Activated T-cell treated with anti-CD3 and anti-CD28 coated beads, Interleukin-2, amount 50 U/mL, for 4 hours (primary cell): Measurements from ENCODE around the gene ICE1. TPM values are rescaled to one million over a fixed set of nuclear protein-coding genes. Genes with fewer than 3 reads are reported as not detected.
A peak's percentile ranks its signal among the peaks of the same experiment; 100 is the strongest.
"Not testable (repeated sequence)": the region's sequence is repeated elsewhere in the genome, so short reads cannot be mapped to it uniquely, and the experiment has no call there.

Experiments
- ATAC-seq, 2 donors: fragments of 200-7000 bp; cut with Tn5 transposase; one replicate each; pipeline ENCODE4 v1.10.0; 2021
- DNase-seq: peaks from one replicate; pipeline ENCODE4 v3.0.0-alpha.2; 2020
- H3K27me3 Mint-ChIP-seq: one replicate; pipeline ENCODE4 v1.8.0; 2021; ENCODE audit warnings: low read depth, mixed read lengths
- H3K36me3 Mint-ChIP-seq: one replicate; pipeline ENCODE4 v1.8.0; 2022; ENCODE audit warnings: mixed read lengths; ENCODE audit not compliant: insufficient read depth
- H3K4me1 Mint-ChIP-seq: one replicate; pipeline ENCODE4 v1.8.0; 2021; ENCODE audit warnings: low read depth, mixed read lengths
- H3K4me3 Mint-ChIP-seq: one replicate; pipeline ENCODE4 v1.8.0; 2021; ENCODE audit warnings: mild to moderate bottlenecking, moderate library complexity, mixed read lengths
- H3K9me3 Mint-ChIP-seq: one replicate; pipeline ENCODE4 v1.8.0; 2021; ENCODE audit warnings: mixed read lengths
- total RNA-seq, 3 donors: library from RNA; stranded (reverse); gene quantifications; one replicate each; pipeline ENCODE4 v1.2.1, GENCODE V29; 2021

The ICE1 gene
- total RNA-seq, 3 donors from 2014 or later: 40.2 to 42.0 (median 41.1) TPM

- Mint-ChIP-seq H3K36me3 (peaks cover 14% of the 10 kb centered on the region), H3K9me3 (no peaks in the 10 kb centered on the region), H3K4me1 (peaks cover 22% of the 10 kb centered on the region), H3K27me3 (no peaks in the 10 kb centered on the region), H3K4me3 (no peak overlapping the region)
- no peak for ATAC-seq
- DNase-seq: no peak
These were observed 60.9 kb downstream of the ICE1 start for GRCh38 chr5:5483350-5483749.

DNA sequence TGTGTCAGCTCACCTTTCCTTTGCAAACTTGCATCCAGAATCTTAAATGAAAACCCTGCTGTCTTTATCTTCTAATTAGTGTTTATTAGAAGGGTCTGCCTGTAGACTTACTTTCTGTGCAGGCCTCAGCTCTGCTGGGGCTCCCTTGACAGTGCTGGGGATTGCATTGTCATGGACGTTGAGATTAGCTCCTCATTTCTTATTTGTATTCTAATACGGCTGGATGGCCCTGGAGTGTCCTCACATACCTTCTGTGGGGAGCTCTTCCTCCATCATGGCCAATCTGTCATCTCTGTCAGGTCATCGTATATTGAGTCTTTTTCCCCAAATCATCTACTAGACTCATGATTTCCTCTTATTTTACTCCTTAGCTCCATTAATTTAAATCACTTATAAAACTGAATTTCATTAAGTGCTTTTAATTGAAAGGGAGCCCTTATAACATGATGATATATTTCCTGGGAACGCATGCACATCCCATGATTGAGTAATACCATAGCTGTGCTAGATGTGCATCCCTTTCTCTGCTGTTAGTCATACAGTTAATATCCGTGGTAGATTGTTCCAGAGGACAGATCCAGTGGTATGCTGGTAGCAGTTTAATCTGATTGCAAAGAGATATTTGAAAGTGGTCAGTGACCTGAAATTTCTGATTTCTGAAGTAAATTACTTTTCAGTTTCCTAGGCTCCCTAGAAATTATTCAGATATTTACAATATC is 61.6 kb downstream of the ICE1 start:
- no peaks in the 10 kb centered on the region for H3K9me3 Mint-ChIP-seq
- H3K36me3 Mint-ChIP-seq: peaks cover 15% of the 10 kb centered on the region
- H3K27me3 Mint-ChIP-seq: no peaks in the 10 kb centered on the region
- no peak for ATAC-seq
- DNase-seq: no peak
- no peak overlapping the region for H3K4me3 Mint-ChIP-seq
- peaks cover 22% of the 10 kb centered on the region for H3K4me1 Mint-ChIP-seq

DNA sequence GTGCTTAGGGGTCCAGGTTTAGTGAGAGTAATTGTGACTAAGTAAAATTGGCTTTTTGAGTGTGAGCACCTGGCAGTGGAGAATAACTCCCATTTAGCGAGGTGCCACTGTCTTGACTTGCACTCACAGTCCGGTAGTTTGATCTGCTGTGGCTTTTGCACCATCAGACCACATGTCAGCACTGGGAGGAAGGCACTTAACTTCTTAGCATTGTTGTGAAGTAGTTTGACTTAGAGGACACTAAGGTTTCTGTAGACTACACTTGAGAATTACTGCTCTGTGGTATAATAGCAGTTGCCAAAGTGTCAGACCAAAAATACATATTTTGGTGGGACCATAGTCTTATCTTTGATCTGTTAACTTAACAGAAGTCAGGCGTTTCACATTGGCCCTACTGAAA is 63.6 kb downstream of the ICE1 start:
- ATAC-seq (no peak), DNase-seq (no peak)
- H3K4me3 Mint-ChIP-seq: no peak overlapping the region
- H3K36me3 Mint-ChIP-seq: peaks cover 14% of the 10 kb centered on the region
- H3K27me3 Mint-ChIP-seq: no peaks in the 10 kb centered on the region
- H3K4me1 Mint-ChIP-seq: peaks cover 8% of the 10 kb centered on the region
- no peaks in the 10 kb centered on the region for H3K9me3 Mint-ChIP-seq

DNA sequence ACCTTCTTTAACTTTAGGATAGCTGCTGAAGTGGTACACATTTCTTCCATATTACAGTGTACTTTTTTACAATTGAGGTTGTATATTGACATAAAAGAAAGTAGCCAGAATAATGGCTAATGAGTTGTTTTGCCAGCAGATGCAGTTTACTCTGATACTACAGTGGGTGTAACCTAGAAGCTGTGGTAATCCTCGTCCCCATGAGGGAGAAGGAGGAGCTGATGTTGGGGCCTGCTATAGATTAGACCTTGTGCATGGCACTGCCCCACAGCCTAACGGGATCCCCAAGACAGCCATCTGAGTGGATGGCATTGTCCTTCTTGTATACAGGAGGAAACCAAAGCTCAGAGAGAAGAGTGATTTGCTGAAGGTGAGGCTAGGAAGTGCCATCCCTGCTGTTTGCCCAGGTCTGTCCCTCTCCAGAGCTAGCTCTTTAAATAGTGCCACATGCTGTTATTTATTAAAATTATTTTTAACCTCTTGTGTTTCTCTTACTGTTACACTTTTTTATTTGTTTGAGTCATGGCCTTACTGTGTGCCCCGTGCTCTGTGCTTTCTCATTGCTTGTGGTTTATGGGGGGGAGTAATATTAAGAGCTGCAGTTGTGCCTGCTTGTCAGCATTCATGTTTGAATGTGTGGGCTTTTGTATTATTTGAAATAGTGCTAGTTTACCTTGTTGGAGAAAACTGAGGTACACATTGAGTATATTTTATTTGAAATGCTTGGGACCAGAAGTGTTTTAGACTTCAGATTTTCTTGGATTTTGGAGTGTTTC is 65.3 kb downstream of the ICE1 start:
- no peak for DNase-seq
- Mint-ChIP-seq H3K9me3 (no peaks in the 10 kb centered on the region), H3K27me3 (no peaks in the 10 kb centered on the region), H3K36me3 (peaks cover 11% of the 10 kb centered on the region), H3K4me3 (no peak overlapping the region), H3K4me1 (peaks cover 9% of the 10 kb centered on the region)
- no peak for ATAC-seq

GRCh38 chr5:5490774-5491347 is 68.4 kb downstream of the ICE1 start:
- DNase-seq (no peak), ATAC-seq (no peak)
- Mint-ChIP-seq H3K4me3 (no peak overlapping the region), H3K4me1 (peaks cover 17% of the 10 kb centered on the region), H3K9me3 (no peaks in the 10 kb centered on the region), H3K27me3 (no peaks in the 10 kb centered on the region), H3K36me3 (peaks cover 8% of the 10 kb centered on the region)

DNA sequence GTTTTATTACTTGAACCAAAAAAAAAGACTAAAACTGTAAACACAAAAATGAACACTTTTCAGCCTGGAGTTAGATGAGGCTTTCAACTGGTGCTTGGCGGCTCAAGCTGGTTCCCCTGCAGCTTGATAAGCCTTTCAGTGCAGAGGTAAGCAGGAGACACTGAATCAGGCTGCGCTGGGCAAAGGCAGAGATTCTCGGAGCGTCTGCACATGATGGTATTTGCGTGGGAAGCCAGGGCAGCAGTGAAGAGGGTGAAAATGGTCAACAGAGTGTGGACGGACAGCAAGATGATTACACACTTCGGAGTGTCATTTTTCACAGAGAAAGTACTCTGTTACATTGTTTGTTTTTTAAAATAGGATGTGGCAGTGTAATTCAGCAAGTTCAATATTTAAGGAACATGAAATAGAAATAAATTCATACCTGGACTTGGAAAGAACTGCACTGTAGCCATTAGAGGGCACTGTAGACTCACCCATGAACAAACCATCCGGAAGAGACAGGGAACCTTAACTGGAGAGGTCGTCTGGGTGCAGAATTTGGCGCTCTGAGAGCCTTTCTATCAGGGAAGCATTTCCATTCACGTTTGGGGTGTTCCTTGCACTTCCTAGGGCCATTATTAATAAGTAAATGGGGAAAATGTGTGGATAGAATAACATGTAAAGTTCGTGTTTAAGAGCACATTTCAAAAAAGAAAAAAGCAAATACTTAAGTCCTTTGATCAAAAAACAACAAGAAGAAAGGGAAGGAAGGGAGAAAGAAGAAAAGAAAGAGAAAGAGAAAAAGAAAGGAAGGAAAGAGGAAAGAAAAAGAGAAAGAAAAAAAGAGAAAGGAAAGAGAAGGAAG is 69.8 kb downstream of the ICE1 start:
- Mint-ChIP-seq H3K9me3 (no peaks in the 10 kb centered on the region), H3K36me3 (peaks cover 8% of the 10 kb centered on the region), H3K4me1 (peaks cover 19% of the 10 kb centered on the region), H3K4me3 (peak overlapping the region; percentile 49), H3K27me3 (peaks cover 1% of the 10 kb centered on the region)
- ATAC-seq (peak in 1 of 2 donors; percentile 49), DNase-seq (no peak)

GRCh38 chr5:5492934-5493271 is 70.4 kb downstream of the ICE1 start:
- H3K36me3 Mint-ChIP-seq, H3K9me3 Mint-ChIP-seq, DNase-seq, H3K4me3 Mint-ChIP-seq, H3K27me3 Mint-ChIP-seq, ATAC-seq: not testable (repeated sequence)
- H3K4me1 Mint-ChIP-seq: peaks cover 19% of the 10 kb centered on the region

DNA sequence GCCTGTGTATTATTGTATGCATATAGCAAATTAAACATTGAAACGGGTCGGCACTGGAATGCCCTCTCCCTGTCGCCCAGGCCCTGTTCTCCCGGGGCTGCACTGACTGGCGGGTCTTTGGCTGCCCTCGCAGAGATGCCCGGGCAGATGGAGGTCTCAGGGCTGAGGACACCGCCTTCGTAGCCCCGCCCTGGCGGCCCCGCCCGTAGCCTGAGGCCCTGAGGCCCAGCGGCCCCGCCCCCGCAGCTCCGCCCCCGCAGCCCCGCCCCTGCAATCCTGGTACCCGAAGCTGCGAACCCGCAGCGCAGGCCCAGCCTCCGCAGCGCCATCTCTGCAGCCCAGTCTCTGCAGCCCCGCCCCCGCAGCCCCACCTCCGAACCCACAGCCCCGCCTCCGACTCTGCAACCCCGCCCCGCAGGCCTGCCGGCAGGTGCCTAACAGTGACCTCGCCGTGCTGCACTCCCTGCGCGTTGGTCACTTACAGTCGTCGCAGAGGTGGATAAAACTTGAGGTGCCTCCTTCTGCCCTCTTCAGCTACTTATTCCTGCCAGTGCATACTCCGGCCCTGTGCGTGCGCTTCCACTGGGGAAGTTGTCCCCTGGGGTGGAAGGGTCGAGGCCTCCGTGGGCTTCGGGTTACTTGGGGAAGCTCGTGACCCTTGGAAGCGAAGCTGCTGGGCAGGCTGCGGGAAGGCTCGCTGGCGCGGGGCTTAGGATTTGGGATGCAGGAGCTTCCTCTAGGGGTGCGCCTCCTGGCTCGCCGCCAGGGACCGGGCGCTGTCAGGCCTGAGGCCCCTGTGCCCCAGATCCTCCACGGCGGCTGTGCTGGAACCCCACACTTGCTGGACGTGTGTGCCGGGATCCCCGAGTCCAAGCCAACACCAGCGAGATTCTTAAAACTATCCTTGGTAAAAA is 72.3 kb downstream of the ICE1 start:
- Mint-ChIP-seq H3K4me1 (peaks cover 19% of the 10 kb centered on the region), H3K9me3 (no peaks in the 10 kb centered on the region), H3K4me3 (peak overlapping the region; percentile 11), H3K36me3 (peaks cover 2% of the 10 kb centered on the region), H3K27me3 (peaks cover 8% of the 10 kb centered on the region)
- ATAC-seq: peak; percentile 88 to 92
- peak; percentile 78 for DNase-seq

DNA sequence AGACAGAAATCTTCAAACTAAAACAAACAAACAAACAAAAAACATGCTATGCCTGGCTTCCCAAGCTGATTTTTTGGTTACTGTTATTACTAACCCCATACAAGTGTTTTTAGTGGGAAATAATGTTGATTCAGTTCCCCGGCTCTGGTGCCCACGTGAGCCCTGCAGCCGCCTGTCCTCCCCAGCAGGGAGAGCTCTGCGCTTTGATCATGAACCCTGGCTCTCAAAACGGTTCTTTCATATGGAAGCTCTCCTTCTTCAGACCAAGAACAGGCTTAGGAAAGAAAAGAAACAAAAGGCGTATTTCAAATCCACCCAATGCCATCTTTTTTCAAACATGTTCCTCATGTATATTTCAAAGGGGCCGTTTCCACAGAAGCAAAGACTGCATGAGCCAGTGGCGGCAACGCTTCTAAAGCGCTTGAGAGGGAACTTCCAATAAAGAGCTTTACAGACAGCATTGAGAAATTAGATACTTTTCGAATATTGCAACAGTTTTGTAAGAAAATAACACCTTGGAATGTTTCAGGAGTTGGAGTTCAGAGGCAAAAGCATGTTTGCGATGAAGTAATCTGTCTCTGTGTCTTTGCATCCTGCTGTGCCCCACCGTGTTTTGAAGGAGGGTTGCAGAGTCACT is 74.8 kb downstream of the ICE1 start:
- ATAC-seq (no peak), DNase-seq (no peak)
- H3K9me3 Mint-ChIP-seq: no peaks in the 10 kb centered on the region
- H3K4me1 Mint-ChIP-seq: peaks cover 16% of the 10 kb centered on the region
- H3K27me3 Mint-ChIP-seq: peaks cover 12% of the 10 kb centered on the region
- no peaks in the 10 kb centered on the region for H3K36me3 Mint-ChIP-seq
- H3K4me3 Mint-ChIP-seq: no peak overlapping the region

- peaks cover 5% of the 10 kb centered on the region for H3K9me3 Mint-ChIP-seq
- DNase-seq (no peak), ATAC-seq (no peak)
- peaks cover 20% of the 10 kb centered on the region for H3K27me3 Mint-ChIP-seq
- H3K4me3 Mint-ChIP-seq: no peak overlapping the region
- peaks cover 4% of the 10 kb centered on the region for H3K4me1 Mint-ChIP-seq
- no peaks in the 10 kb centered on the region for H3K36me3 Mint-ChIP-seq
These were observed 77.0 kb downstream of the ICE1 start for GRCh38 chr5:5499442-5499841.

DNA sequence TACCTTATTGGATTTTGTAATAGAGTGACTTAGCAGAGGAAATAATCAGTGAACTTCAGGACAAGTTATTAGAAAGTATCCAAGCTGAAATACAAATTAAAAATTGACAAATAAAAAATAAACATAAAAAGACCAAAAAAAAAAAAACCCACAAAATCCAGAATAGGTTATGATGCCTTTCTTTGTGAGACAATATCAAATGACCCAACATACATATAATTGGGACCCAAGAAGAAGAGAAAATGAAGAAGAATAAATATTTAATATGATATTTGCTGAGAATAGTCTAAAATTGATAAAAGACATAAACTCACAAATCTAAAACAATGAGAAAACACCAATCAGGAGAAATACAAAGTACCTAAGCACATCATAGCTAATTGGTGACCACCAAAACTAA is 81.8 kb downstream of the ICE1 start:
- peaks cover 9% of the 10 kb centered on the region for H3K9me3 Mint-ChIP-seq
- H3K36me3 Mint-ChIP-seq: no peaks in the 10 kb centered on the region
- ATAC-seq (no peak), DNase-seq (no peak)
- H3K27me3 Mint-ChIP-seq: peaks cover 22% of the 10 kb centered on the region
- H3K4me3 Mint-ChIP-seq: no peak overlapping the region
- H3K4me1 Mint-ChIP-seq: no peaks in the 10 kb centered on the region

GRCh38 chr5:5505815-5506214 is 83.3 kb downstream of the ICE1 start:
- DNase-seq (no peak), ATAC-seq (no peak)
- H3K4me1 Mint-ChIP-seq: no peaks in the 10 kb centered on the region
- no peak overlapping the region for H3K4me3 Mint-ChIP-seq
- no peaks in the 10 kb centered on the region for H3K36me3 Mint-ChIP-seq
- H3K27me3 Mint-ChIP-seq: peaks cover 25% of the 10 kb centered on the region
- peaks cover 9% of the 10 kb centered on the region for H3K9me3 Mint-ChIP-seq

DNA sequence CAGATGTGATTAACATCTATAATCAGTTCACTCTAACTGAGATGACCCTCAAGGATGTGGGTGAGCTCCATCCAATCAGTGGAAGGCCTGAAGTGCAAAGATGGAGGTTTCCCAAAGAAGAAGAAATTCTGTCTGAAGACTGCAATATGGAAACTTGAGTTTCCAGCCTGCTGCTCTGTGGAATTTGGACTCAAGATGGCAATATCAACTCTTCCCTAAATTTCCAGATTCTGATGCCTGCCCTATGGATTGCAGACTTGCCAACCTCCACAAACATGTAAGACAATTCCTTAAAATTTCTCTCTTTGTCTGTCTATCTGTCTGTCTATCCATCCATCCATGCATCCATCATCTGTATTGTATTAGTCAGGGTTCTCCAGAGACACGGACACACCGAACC is 85.9 kb downstream of the ICE1 start:
- H3K36me3 Mint-ChIP-seq: no peaks in the 10 kb centered on the region
- ATAC-seq (no peak), DNase-seq (no peak)
- H3K4me3 Mint-ChIP-seq: no peak overlapping the region
- no peaks in the 10 kb centered on the region for H3K4me1 Mint-ChIP-seq
- H3K27me3 Mint-ChIP-seq: peaks cover 24% of the 10 kb centered on the region
- peaks cover 9% of the 10 kb centered on the region for H3K9me3 Mint-ChIP-seq
